H9 (cell line): ENCODE results near the gene BRD3OS. TPM values are rescaled to one million over a fixed set of nuclear protein-coding genes. Genes with fewer than 3 reads are reported as not detected.

Source experiments
- DNase-seq: peaks from one replicate; pipeline ENCODE4 v3.0.0-alpha.2; 2017
- H2AFZ ChIP-seq: one replicate; pipeline ENCODE4 v1.6.1; 2013; ENCODE audit warnings: mild to moderate bottlenecking, low read length, control low read depth, moderate library complexity
- H2AK5ac ChIP-seq: 2 replicates; pipeline ENCODE4 v1.6.1; 2013; ENCODE audit warnings: low read length, control low read depth, mixed read lengths; ENCODE audit not compliant: insufficient read length
- H2BK120ac ChIP-seq: one replicate; pipeline ENCODE4 v1.6.1; 2013; ENCODE audit warnings: low read depth, mild to moderate bottlenecking, low read length, control low read depth, inconsistent platforms; ENCODE audit not compliant: poor library complexity, severe bottlenecking
- H2BK12ac ChIP-seq: 2 replicates; pipeline ENCODE4 v1.6.1; 2013; ENCODE audit warnings: low read length, control low read depth, mixed read lengths, low read depth; ENCODE audit not compliant: insufficient read length
- H2BK15ac ChIP-seq: 2 replicates; pipeline ENCODE4 v1.6.1; 2013; ENCODE audit warnings: low read depth, low read length, control low read depth
- H2BK20ac ChIP-seq: one replicate; pipeline ENCODE4 v1.6.1; 2013; ENCODE audit warnings: low read depth, mild to moderate bottlenecking, low read length, control low read depth, inconsistent platforms; ENCODE audit not compliant: poor library complexity, severe bottlenecking
- H2BK5ac ChIP-seq: 2 replicates; pipeline ENCODE4 v1.6.1; 2013; ENCODE audit warnings: low read length, control low read depth, mixed read lengths; ENCODE audit not compliant: insufficient read length
- H3K14ac ChIP-seq: 2 replicates; pipeline ENCODE4 v1.6.1; 2013; ENCODE audit warnings: low read length, control low read depth; ENCODE audit not compliant: insufficient read depth
- H3K18ac ChIP-seq: 2 replicates; pipeline ENCODE4 v1.6.1; 2013; ENCODE audit warnings: low read depth, mild to moderate bottlenecking, mixed read lengths, low read length, control low read depth; ENCODE audit not compliant: insufficient read length
- H3K23ac ChIP-seq: 2 replicates; pipeline ENCODE4 v1.6.1; 2013; ENCODE audit warnings: low read length, control low read depth, mixed read lengths, low read depth; ENCODE audit not compliant: insufficient read length
- H3K23me2 ChIP-seq: 2 replicates; pipeline ENCODE4 v1.6.1; 2013; ENCODE audit warnings: low read depth, mild to moderate bottlenecking, mixed read lengths, low read length, control low read depth; ENCODE audit not compliant: insufficient read length, poor library complexity, severe bottlenecking
- H3K27ac ChIP-seq: 2 replicates; pipeline ENCODE4 v1.5.1; 2013; ENCODE audit warnings: low read length, control low read depth, mixed read lengths, low read depth; ENCODE audit not compliant: insufficient read length
- H3K27me3 ChIP-seq: 2 replicates; pipeline ENCODE4 v1.6.1; 2013; ENCODE audit warnings: low read length, control low read depth, inconsistent platforms; ENCODE audit not compliant: insufficient read depth
- H3K4ac ChIP-seq: 2 replicates; pipeline ENCODE4 v1.6.1; 2013; ENCODE audit warnings: low read depth, mild to moderate bottlenecking, control low read depth, inconsistent platforms, low read length, moderate library complexity
- H3K4me1 ChIP-seq: 2 replicates; pipeline ENCODE4 v1.6.1; 2013; ENCODE audit warnings: low read length, control low read depth, inconsistent platforms; ENCODE audit not compliant: insufficient read depth
- H3K4me2 ChIP-seq: 2 replicates; pipeline ENCODE4 v1.6.1; 2013; ENCODE audit warnings: low read length, control low read depth, mixed read lengths; ENCODE audit not compliant: insufficient read length, insufficient read depth
- H3K56ac ChIP-seq: 2 replicates; pipeline ENCODE4 v1.6.1; 2013; ENCODE audit warnings: low read depth, mild to moderate bottlenecking, mixed read lengths, low read length, control low read depth; ENCODE audit not compliant: insufficient read length
- H3K79me1 ChIP-seq: 2 replicates; pipeline ENCODE4 v1.6.1; 2013; ENCODE audit warnings: low read depth, mild to moderate bottlenecking, moderate library complexity, low read length, control low read depth, inconsistent platforms; ENCODE audit not compliant: insufficient read depth, poor library complexity, severe bottlenecking
- H3K79me2 ChIP-seq: 2 replicates; pipeline ENCODE4 v1.6.1; 2013; ENCODE audit warnings: low read length, control low read depth, inconsistent platforms; ENCODE audit not compliant: insufficient read depth
- H3K9ac ChIP-seq: 2 replicates; pipeline ENCODE4 v1.6.1; 2013; ENCODE audit warnings: low read length, control low read depth, mixed read lengths; ENCODE audit not compliant: insufficient read length; ENCODE audit errors: extremely low read depth
- H3K9me3 ChIP-seq: one replicate; pipeline ENCODE4 v1.6.1; 2013; ENCODE audit warnings: low read depth, low read length, inconsistent platforms; ENCODE audit not compliant: control insufficient read depth
- H3T11ph ChIP-seq: one replicate; pipeline ENCODE4 v1.6.1; 2013; ENCODE audit warnings: mild to moderate bottlenecking, low read length, control low read depth, inconsistent platforms
- H4K20me1 ChIP-seq: one replicate; pipeline ENCODE4 v1.6.1; 2013; ENCODE audit not compliant: control insufficient read depth, insufficient read length, insufficient read depth
- H4K5ac ChIP-seq: 2 replicates; pipeline ENCODE4 v1.6.1; 2013; ENCODE audit warnings: low read depth, mild to moderate bottlenecking, mixed read lengths, low read length, control low read depth; ENCODE audit not compliant: insufficient read length
- H4K8ac ChIP-seq: replicated peaks from 2 replicates; pipeline ENCODE4 v1.6.1; 2013; ENCODE audit warnings: low read length, control low read depth, mixed read lengths, low read depth; ENCODE audit not compliant: insufficient read length
- H4K91ac ChIP-seq: 2 replicates; pipeline ENCODE4 v1.6.1; 2013; ENCODE audit warnings: low read depth, mild to moderate bottlenecking, moderate library complexity, mixed read lengths, low read length, control low read depth; ENCODE audit not compliant: insufficient read length
- H3K27ac Mint-ChIP-seq, 3 experiments: 2 replicates in 2 of 3; 3 replicates in 1 of 3; pipeline ENCODE4 v1.8.0; 2020 to 2021; ENCODE audit warnings: mixed read lengths in 3 of 3, mild to moderate bottlenecking in 1 of 3, moderate library complexity in 1 of 3
- H3K27me3 Mint-ChIP-seq: 2 replicates; pipeline ENCODE4 v1.8.0; 2021; ENCODE audit warnings: low read depth, mild to moderate bottlenecking, moderate library complexity, mixed read lengths
- H3K36me3 Mint-ChIP-seq, 3 experiments: 2 replicates in 2 of 3; 3 replicates in 1 of 3; pipeline ENCODE4 v1.8.0; 2020 to 2021; ENCODE audit warnings: low read depth in 3 of 3, mixed read lengths in 3 of 3; ENCODE audit not compliant: insufficient read depth in 1 of 3
- H3K4me1 Mint-ChIP-seq, 2 experiments: 2 replicates each; pipeline ENCODE4 v1.8.0; 2020; ENCODE audit warnings: mixed read lengths in 2 of 2
- H3K4me3 Mint-ChIP-seq, 2 experiments: 2 replicates in 1 of 2; 3 replicates in 1 of 2; pipeline ENCODE4 v1.8.0; 2020 to 2021; ENCODE audit warnings: mild to moderate bottlenecking in 2 of 2, mixed read lengths in 2 of 2, moderate library complexity in 1 of 2
- H3K9me3 Mint-ChIP-seq, 2 experiments: 2 replicates in 1 of 2; 3 replicates in 1 of 2; pipeline ENCODE4 v1.8.0; 2020; ENCODE audit warnings: mild to moderate bottlenecking in 2 of 2, mixed read lengths in 2 of 2, moderate library complexity in 1 of 2
- CTCF ChIP-seq: fragments of 200-600 bp; sonication (generic); conservative IDR thresholded peaks from 3 replicates; pipeline ENCODE4 v1.8.0; 2021; ENCODE audit warnings: antibody characterized with exemption, mild to moderate bottlenecking
- WGBS: extraction: QIAGEN DNeasy Blood & Tissue Kit; methylation state at CpG from one replicate; pipeline ENCODE4 v1.1.7; 2013; ENCODE audit warnings: missing lambda C conversion rate, low lambda C conversion rate, mixed read lengths; ENCODE audit not compliant: insufficient read length; ENCODE audit errors: extremely low coverage; 5-methylcytosine and 5-hydroxymethylcytosine counted together
- total RNA-seq: library from RNA; stranded (reverse); gene quantifications from 2 replicates; pipeline ENCODE4 v1.2.1, GENCODE V29; 2021

The BRD3OS gene
- total RNA-seq, 1 experiment from 2014 or later, result 16.4 TPM

- Histone ChIP-seq H3K14ac (no peak overlapping the region), H2BK5ac (no peak overlapping the region), H3K56ac (no peak overlapping the region), H3K27ac (no peak overlapping the region), H2AFZ (no peak overlapping the region), H3K27me3 (no peaks in the 10 kb centered on the region), H2BK20ac (no peak overlapping the region), H4K8ac (no peak overlapping the region), H3K4me2 (no peak overlapping the region), H4K5ac (no peak overlapping the region), H2BK120ac (no peak overlapping the region), H2AK5ac (no peak overlapping the region), H3K23ac (no peak overlapping the region), H3K4ac (no peak overlapping the region), H2BK15ac (no peak overlapping the region), H3K79me2 (peaks cover 4% of the 10 kb centered on the region; the same call in 1 of the 2 replicates), H2BK12ac (no peak overlapping the region), H4K91ac (no peak overlapping the region), H4K20me1 (no peaks in the 10 kb centered on the region), H3K79me1 (no peaks in the 10 kb centered on the region), H3K18ac (no peak overlapping the region), H3K23me2 (no peaks in the 10 kb centered on the region), H3T11ph (no peak overlapping the region), H3K9me3 (no peaks in the 10 kb centered on the region), H3K4me1 (no peaks in the 10 kb centered on the region), H3K9ac (no peak overlapping the region)
- no CpG with 5 or more reads among the region's 14 CpGs for WGBS
- Mint-ChIP-seq H3K4me3 (no peak overlapping the region), H3K9me3 (no peaks in the 10 kb centered on the region), H3K36me3 (peaks cover 18 to 61% (median 60%) of the 10 kb centered on the region in 3 experiments; a peak in 6 of 7 replicates), H3K27ac (no peak overlapping the region), H3K4me1 (0 out of 4 replicates have a peak, but pooled peaks cover 0 to 1% of the 10 kb centered on the region in 2 experiments), H3K27me3 (no peaks in the 10 kb centered on the region)
- no peak for TF ChIP-seq CTCF
- DNase-seq, result no peak
These were observed 25.4 kb downstream of the BRD3OS start for GRCh38 chr9:134050726-134051125.
